ENCODE data around the gene UBAC2.

GRCh38 chr13:99227331-99227900 lies 26.8 kb downstream of the UBAC2 start:
- TF ChIP-seq CTCF (conservative IDR thresholded peaks at IDR 0.05) (no peak), ZFX (IDR thresholded peaks at IDR 0.05) (no peak)
